Glutamatergic neuron (in vitro differentiated cells): ENCODE data around the gene TMSB4X. TPM values are rescaled to one million over a fixed set of nuclear protein-coding genes. Genes with fewer than 3 reads are reported as not detected.
"Not testable (repeated sequence)": the region's sequence is repeated elsewhere in the genome, so short reads cannot be mapped to it uniquely, and the experiment has no call there.

Experiments
- DNase-seq: peaks from one replicate; pipeline ENCODE4 v3.0.0; 2022
- H3K27ac Mint-ChIP-seq: one replicate; pipeline ENCODE4 v1.8.0; 2020; ENCODE audit warnings: mild to moderate bottlenecking, mixed read lengths, inconsistent platforms; ENCODE audit not compliant: unreplicated experiment
- H3K27me3 Mint-ChIP-seq: one replicate; pipeline ENCODE4 v1.8.0; 2020; ENCODE audit warnings: mild to moderate bottlenecking, moderate library complexity, mixed read lengths, inconsistent platforms; ENCODE audit not compliant: unreplicated experiment
- H3K36me3 Mint-ChIP-seq: one replicate; pipeline ENCODE4 v1.8.0; 2020; ENCODE audit warnings: mild to moderate bottlenecking, mixed read lengths, inconsistent platforms; ENCODE audit not compliant: unreplicated experiment
- H3K4me1 Mint-ChIP-seq: one replicate; pipeline ENCODE4 v1.8.0; 2020; ENCODE audit warnings: mild to moderate bottlenecking, low read depth, mixed read lengths, inconsistent platforms; ENCODE audit not compliant: unreplicated experiment
- H3K4me3 Mint-ChIP-seq: one replicate; pipeline ENCODE4 v1.8.0; 2020; ENCODE audit warnings: mild to moderate bottlenecking, mixed read lengths, inconsistent platforms; ENCODE audit not compliant: unreplicated experiment
- H3K9me3 Mint-ChIP-seq: one replicate; pipeline ENCODE4 v1.8.0; 2020; ENCODE audit warnings: mild to moderate bottlenecking, moderate library complexity, mixed read lengths, inconsistent platforms; ENCODE audit not compliant: unreplicated experiment
- CTCF ChIP-seq: fragments of 200-600 bp; sonication (generic); IDR thresholded peaks from one replicate; pipeline ENCODE4 v1.5.0; 2021; ENCODE audit not compliant: partially characterized antibody, unreplicated experiment
- total RNA-seq: library from RNA; stranded (reverse); fragmentation: NEBNext Ultra II Directional; extraction: Animal tissue kit (Norgen Biotek cat#: 25700); gene quantifications from one replicate; pipeline ENCODE4 v1.2.1, GENCODE V29; 2021; ENCODE audit not compliant: unreplicated experiment

TMSB4X gene
- total RNA-seq, 1 donor from 2014 or later = 4,532 TPM

GRCh38 chrX:12979616-12980015 lies 4.7 kb downstream of the TMSB4X start:
- peaks cover 21% of the 10 kb centered on the region for H3K9me3 Mint-ChIP-seq
- H3K36me3 Mint-ChIP-seq = no peaks in the 10 kb centered on the region
- H3K27ac Mint-ChIP-seq = peak overlapping the region; percentile 96

DNA sequence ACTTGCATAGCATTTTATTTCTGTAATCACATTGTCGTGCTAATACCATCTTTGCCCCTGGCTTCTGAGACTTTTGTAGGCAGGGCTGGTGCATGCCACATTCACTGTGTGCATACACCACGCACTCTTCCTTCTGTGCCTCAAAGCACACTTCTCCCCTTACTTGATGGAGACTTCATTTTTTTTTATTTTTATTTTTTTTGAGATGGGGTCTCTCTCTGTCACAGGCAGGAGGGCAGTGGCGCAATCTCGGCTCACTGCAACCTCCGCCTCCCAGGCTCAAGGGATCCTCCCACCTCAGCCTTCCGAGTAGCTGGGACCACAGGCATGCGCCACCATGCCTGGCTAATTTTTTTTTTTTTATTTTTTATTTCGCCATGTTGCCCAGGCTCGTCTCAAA lies 5.1 kb downstream of the TMSB4X start:
- peaks cover 19% of the 10 kb centered on the region for H3K9me3 Mint-ChIP-seq
- not testable (repeated sequence) for H3K27ac Mint-ChIP-seq, DNase-seq, H3K36me3 Mint-ChIP-seq, H3K4me3 Mint-ChIP-seq
- peaks cover 20% of the 10 kb centered on the region for H3K27me3 Mint-ChIP-seq
- peaks cover 12% of the 10 kb centered on the region for H3K4me1 Mint-ChIP-seq

More at GRCh38 chrX:12979616-12980015, 4.7 kb downstream of the TMSB4X start:
- no peak for DNase-seq
- Mint-ChIP-seq H3K4me3 (peak overlapping the region; percentile 32), H3K4me1 (peaks cover 10% of the 10 kb centered on the region), H3K27me3 (peaks cover 24% of the 10 kb centered on the region)
- TF ChIP-seq CTCF = no peak

- Mint-ChIP-seq H3K4me1 (peaks cover 14% of the 10 kb centered on the region), H3K27ac (no peak overlapping the region), H3K9me3 (peaks cover 10% of the 10 kb centered on the region), H3K27me3 (peaks cover 7% of the 10 kb centered on the region), H3K4me3 (no peak overlapping the region), H3K36me3 (peaks cover 8% of the 10 kb centered on the region)
- TF ChIP-seq CTCF = no peak
- no peak for DNase-seq
Measured at GRCh38 chrX:12981880-12982279, 7.0 kb downstream of the TMSB4X start.

DNA sequence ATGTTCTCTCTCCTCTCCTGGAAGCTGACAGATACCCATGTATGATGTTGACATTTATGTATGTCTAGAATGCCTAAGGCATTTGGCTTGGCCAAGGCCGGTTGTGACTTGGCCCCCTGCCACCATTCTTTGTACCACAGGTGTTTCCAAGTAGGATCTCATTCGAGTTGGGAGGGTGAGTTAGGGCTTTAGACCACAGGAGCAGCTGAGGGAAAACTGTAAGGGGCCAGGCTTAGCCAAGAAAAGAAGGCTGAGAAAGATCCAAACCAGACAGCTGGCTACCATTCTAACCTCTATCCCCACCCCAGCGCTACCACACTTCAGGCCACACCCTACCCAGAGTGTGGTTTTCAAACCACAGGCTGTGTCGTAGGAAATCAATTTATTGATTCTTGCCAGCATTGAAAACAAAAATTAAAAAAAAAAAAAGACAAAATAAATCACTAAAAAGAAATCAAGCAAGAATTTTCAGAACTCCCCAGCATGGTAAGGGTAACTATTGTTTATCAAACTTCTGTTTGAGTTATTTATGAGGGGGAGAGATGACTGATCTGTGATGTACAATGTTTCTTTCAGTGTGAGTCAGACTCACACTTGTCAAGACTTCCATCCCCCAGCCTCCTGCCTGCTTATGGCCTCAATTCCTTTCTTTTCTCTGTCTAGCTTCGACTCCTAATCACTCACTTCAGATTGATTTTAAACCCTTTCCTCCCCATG lies 9.9 kb downstream of the TMSB4X start:
- DNase-seq = no peak
- Mint-ChIP-seq H3K9me3 (peaks cover 6% of the 10 kb centered on the region), H3K4me1 (peaks cover 4% of the 10 kb centered on the region), H3K27me3 (no peaks in the 10 kb centered on the region), H3K36me3 (peaks cover 9% of the 10 kb centered on the region), H3K4me3 (no peak overlapping the region), H3K27ac (peak overlapping the region; percentile 76)
- no peak for TF ChIP-seq CTCF

DNA sequence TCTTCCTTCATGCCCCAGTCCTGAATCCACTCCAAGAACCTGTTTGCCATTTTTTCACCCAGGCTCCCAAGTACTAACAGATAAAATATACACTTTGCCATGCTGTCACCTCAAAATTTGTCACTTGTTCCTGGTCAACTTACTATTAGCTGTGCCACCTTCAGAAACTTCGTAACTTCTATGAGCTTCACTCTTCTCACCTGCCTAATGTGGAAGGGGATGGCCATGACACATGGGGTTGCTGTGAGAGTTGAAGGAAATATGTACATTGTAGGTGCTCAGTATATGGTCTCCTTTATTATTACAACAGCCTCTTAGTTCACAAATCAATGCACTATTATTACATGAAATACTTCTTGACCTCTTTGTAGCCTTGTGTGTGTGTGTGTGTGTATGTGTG lies 10.4 kb downstream of the TMSB4X start:
- no peak overlapping the region for H3K4me3 Mint-ChIP-seq
- no peak for DNase-seq
- H3K9me3 Mint-ChIP-seq = peaks cover 6% of the 10 kb centered on the region
- H3K27ac Mint-ChIP-seq = peak overlapping the region; percentile 76
- peaks cover 9% of the 10 kb centered on the region for H3K36me3 Mint-ChIP-seq
- H3K27me3 Mint-ChIP-seq = peaks cover 1% of the 10 kb centered on the region
- peaks cover 4% of the 10 kb centered on the region for H3K4me1 Mint-ChIP-seq
- no peak for TF ChIP-seq CTCF
